Measurements from ENCODE around the gene PIP5K1B. TPM values are rescaled to one million over a fixed set of nuclear protein-coding genes. Genes with fewer than 3 reads are reported as not detected.
"Not testable (repeated sequence)": the region's sequence is repeated elsewhere in the genome, so short reads cannot be mapped to it uniquely, and the experiment has no call there.

The PIP5K1B gene
- total RNA-seq, 2 donors from 2014 or later, result 18.4 to 44.8 TPM

- no peak for DNase-seq (ENCODE audit: low spot score)
- peaks cover 0 to 53% of the 10 kb centered on the region in 2 donors for H3K4me1 ChIP-seq
Observed at GRCh38 chr9:68983008-68983411, 278.0 kb downstream of the PIP5K1B start.

GRCh38 chr9:68983522-68984424 lies 278.7 kb downstream of the PIP5K1B start:
- Histone ChIP-seq H3K27ac (peak overlapping the region; percentile 73 to 88), H3K27me3 (no peaks in the 10 kb centered on the region), H3K9me3 (no peaks in the 10 kb centered on the region), H3K36me3 (no peaks in the 10 kb centered on the region), H3K4me1 (peaks cover 0 to 51% of the 10 kb centered on the region in 2 donors), H3K4me3 (no peak overlapping the region)
- DNase-seq (ENCODE audit: low spot score), result no peak
- TF ChIP-seq CTCF (IDR thresholded peaks at IDR 0.05), result no peak

More at GRCh38 chr9:68983008-68983411, 278.0 kb downstream of the PIP5K1B start:
- Histone ChIP-seq H3K27me3 (no peaks in the 10 kb centered on the region), H3K4me3 (no peak overlapping the region), H3K27ac (peak overlapping the region; percentile 73 to 88), H3K36me3 (no peaks in the 10 kb centered on the region), H3K9me3 (no peaks in the 10 kb centered on the region)
- no peak for TF ChIP-seq CTCF (IDR thresholded peaks at IDR 0.05)

- not testable (repeated sequence) for H3K4me3 ChIP-seq; H3K9me3 ChIP-seq; H3K27ac ChIP-seq; DNase-seq (ENCODE audit: low spot score); H3K36me3 ChIP-seq; H3K27me3 ChIP-seq
- peaks cover 0 to 19% of the 10 kb centered on the region in 2 donors for H3K4me1 ChIP-seq
Observed at GRCh38 chr9:68986949-68987348, 281.9 kb downstream of the PIP5K1B start.

- Histone ChIP-seq H3K27me3 (no peaks in the 10 kb centered on the region), H3K4me3 (no peak overlapping the region), H3K9me3 (no peaks in the 10 kb centered on the region), H3K36me3 (no peaks in the 10 kb centered on the region), H3K27ac (no peak overlapping the region), H3K4me1 (peaks cover 0 to 7% of the 10 kb centered on the region in 2 donors)
- DNase-seq (ENCODE audit: low spot score), result no peak
- no peak for TF ChIP-seq CTCF (IDR thresholded peaks at IDR 0.05)
Observed at GRCh38 chr9:68991457-68991856, 286.4 kb downstream of the PIP5K1B start.

- no peak overlapping the region for H3K27ac ChIP-seq
- DNase-seq (ENCODE audit: low spot score), result no peak
- H3K4me3 ChIP-seq, result no peak overlapping the region
- TF ChIP-seq CTCF (IDR thresholded peaks at IDR 0.05), result no peak
- H3K9me3 ChIP-seq, result no peaks in the 10 kb centered on the region
- no peaks in the 10 kb centered on the region for H3K36me3 ChIP-seq
- peaks cover 0 to 34% of the 10 kb centered on the region in 2 donors for H3K4me1 ChIP-seq
- no peaks in the 10 kb centered on the region for H3K27me3 ChIP-seq
Observed at GRCh38 chr9:68995776-68996175, 290.7 kb downstream of the PIP5K1B start.

GRCh38 chr9:68996462-68996861 lies 291.4 kb downstream of the PIP5K1B start:
- no peak for DNase-seq (ENCODE audit: low spot score)
- Histone ChIP-seq H3K4me3 (no peak overlapping the region), H3K27me3 (no peaks in the 10 kb centered on the region), H3K9me3 (no peaks in the 10 kb centered on the region), H3K4me1 (peaks cover 0 to 34% of the 10 kb centered on the region in 2 donors), H3K36me3 (no peaks in the 10 kb centered on the region), H3K27ac (peak overlapping the region in 1 of 2 donors; percentile 45)
- TF ChIP-seq CTCF (IDR thresholded peaks at IDR 0.05), result no peak
